Mucosa of rectum (tissue), 2 donors: ENCODE measurements around the gene EVL.

Experiments used
- H3K27ac ChIP-seq, 2 donors: one replicate each; pipeline ENCODE4 v1.7.0; 2013; ENCODE audit warnings: inconsistent platforms in 2 of 2, low read depth in 2 of 2, low read length in 2 of 2
- H3K27me3 ChIP-seq, 2 donors: one replicate each; pipeline ENCODE4 v1.7.0; 2013; ENCODE audit warnings: low read length in 2 of 2; ENCODE audit not compliant: control insufficient read depth in 2 of 2, insufficient read depth in 2 of 2
- H3K36me3 ChIP-seq, 2 donors: one replicate each; pipeline ENCODE4 v1.7.0; 2013; ENCODE audit warnings: low read length in 2 of 2; ENCODE audit not compliant: control insufficient read depth in 2 of 2, insufficient read depth in 2 of 2
- H3K4me1 ChIP-seq, 2 donors: one replicate each; pipeline ENCODE4 v1.7.0; 2013; ENCODE audit warnings: low read length in 2 of 2, mild to moderate bottlenecking in 1 of 2; ENCODE audit not compliant: control insufficient read depth in 2 of 2, insufficient read depth in 2 of 2
- H3K4me3 ChIP-seq, 2 donors: one replicate each; pipeline ENCODE4 v1.7.0; 2013; ENCODE audit warnings: low read length in 2 of 2
- H3K9ac ChIP-seq, 2 donors: one replicate each; pipeline ENCODE4 v1.7.0; 2013; ENCODE audit warnings: low read length in 2 of 2, low read depth in 1 of 2, mild to moderate bottlenecking in 1 of 2
- H3K9me3 ChIP-seq, 2 donors: one replicate each; pipeline ENCODE4 v1.7.0; 2013; ENCODE audit warnings: low read length in 2 of 2; ENCODE audit not compliant: control insufficient read depth in 2 of 2
- donor health status: healthy.
- donor health status: Normal muscosa, but diverticular disease.

The EVL gene

GRCh38 chr14:100159094-100159864 lies 94.1 kb downstream of the EVL start, which contains the start of gene DEGS2:
Gene DEGS2, minus strand, starts transcription at chr14:100159645. Its CDS starts 58 bp downstream, at chr14:100159587.
- no peaks in the 10 kb centered on the region for H3K36me3 ChIP-seq
- peak within 1 kb of the TSS; percentile 67 to 69 for H3K4me3 ChIP-seq
- peak within 1 kb of the TSS; percentile 68 to 87 for H3K9ac ChIP-seq
- H3K9me3 ChIP-seq, result no peaks in the 10 kb centered on the region
- peaks cover 6 to 9% of the 10 kb centered on the region in 2 donors for H3K27me3 ChIP-seq
- peak within 1 kb of the TSS; percentile 71 to 89 for H3K27ac ChIP-seq
- peaks cover 27 to 30% of the 10 kb centered on the region in 2 donors for H3K4me1 ChIP-seq

GRCh38 chr14:100159865-100160533 lies 94.8 kb downstream of the EVL start:
- Histone ChIP-seq H3K9ac (peak overlapping the region in 1 of 2 donors; percentile 57), H3K27ac (peak overlapping the region; percentile 71 to 89), H3K9me3 (no peaks in the 10 kb centered on the region), H3K27me3 (peaks cover 6 to 9% of the 10 kb centered on the region in 2 donors), H3K4me3 (peak overlapping the region; percentile 37 to 48), H3K36me3 (no peaks in the 10 kb centered on the region), H3K4me1 (peaks cover 27% of the 10 kb centered on the region in 2 donors)

- no peak overlapping the region for H3K27ac ChIP-seq
- H3K4me1 ChIP-seq, result peaks cover 22 to 25% of the 10 kb centered on the region in 2 donors
- H3K4me3 ChIP-seq, result no peak overlapping the region
- H3K36me3 ChIP-seq, result no peaks in the 10 kb centered on the region
- peaks cover 6 to 9% of the 10 kb centered on the region in 2 donors for H3K27me3 ChIP-seq
- H3K9me3 ChIP-seq, result no peaks in the 10 kb centered on the region
- no peak overlapping the region for H3K9ac ChIP-seq
These were observed 95.3 kb downstream of the EVL start for GRCh38 chr14:100160534-100160916.

GRCh38 chr14:100165376-100165775 lies 100.2 kb downstream of the EVL start:
- Histone ChIP-seq H3K27me3 (peaks cover 2 to 4% of the 10 kb centered on the region in 2 donors), H3K4me3 (no peak overlapping the region), H3K9me3 (no peaks in the 10 kb centered on the region), H3K4me1 (peaks cover 5 to 7% of the 10 kb centered on the region in 2 donors), H3K27ac (no peak overlapping the region), H3K9ac (no peak overlapping the region), H3K36me3 (no peaks in the 10 kb centered on the region)

- no peaks in the 10 kb centered on the region for H3K36me3 ChIP-seq
- H3K9ac ChIP-seq, result no peak overlapping the region
- H3K4me1 ChIP-seq, result peaks cover 5 to 7% of the 10 kb centered on the region in 2 donors
- H3K9me3 ChIP-seq, result no peaks in the 10 kb centered on the region
- H3K4me3 ChIP-seq, result peak overlapping the region in 1 of 2 donors; percentile 50
- H3K27me3 ChIP-seq, result peaks cover 0 to under 1% of the 10 kb centered on the region in 2 donors
- no peak overlapping the region for H3K27ac ChIP-seq
These were observed 100.7 kb downstream of the EVL start for GRCh38 chr14:100165831-100166440.

GRCh38 chr14:100168506-100168905 lies 103.3 kb downstream of the EVL start:
- Histone ChIP-seq H3K9me3 (no peaks in the 10 kb centered on the region), H3K4me3 (no peak overlapping the region), H3K36me3 (no peaks in the 10 kb centered on the region), H3K27ac (no peak overlapping the region), H3K9ac (no peak overlapping the region), H3K27me3 (peaks cover 0 to 4% of the 10 kb centered on the region in 2 donors), H3K4me1 (peaks cover 5 to 7% of the 10 kb centered on the region in 2 donors)

- H3K9ac ChIP-seq, result no peak overlapping the region
- no peaks in the 10 kb centered on the region for H3K9me3 ChIP-seq
- H3K27me3 ChIP-seq, result peaks cover 3 to 4% of the 10 kb centered on the region in 2 donors
- H3K27ac ChIP-seq, result no peak overlapping the region
- H3K36me3 ChIP-seq, result no peaks in the 10 kb centered on the region
- H3K4me3 ChIP-seq, result no peak overlapping the region
- H3K4me1 ChIP-seq, result peaks cover 4 to 5% of the 10 kb centered on the region in 2 donors
These were observed 105.7 kb downstream of the EVL start for GRCh38 chr14:100170880-100171279.

- no peak overlapping the region for H3K4me3 ChIP-seq
- H3K9me3 ChIP-seq, result no peaks in the 10 kb centered on the region
- H3K27me3 ChIP-seq, result peaks cover 3 to 4% of the 10 kb centered on the region in 2 donors
- H3K4me1 ChIP-seq, result peaks cover 0 to 2% of the 10 kb centered on the region in 2 donors
- no peaks in the 10 kb centered on the region for H3K36me3 ChIP-seq
- no peak overlapping the region for H3K27ac ChIP-seq
- no peak overlapping the region for H3K9ac ChIP-seq
These were observed 107.6 kb downstream of the EVL start for GRCh38 chr14:100172811-100173210.

GRCh38 chr14:100173353-100173752 lies 108.1 kb downstream of the EVL start:
- H3K36me3 ChIP-seq, result no peaks in the 10 kb centered on the region
- H3K9me3 ChIP-seq, result no peaks in the 10 kb centered on the region
- peaks cover 3 to 4% of the 10 kb centered on the region in 2 donors for H3K27me3 ChIP-seq
- no peak overlapping the region for H3K27ac ChIP-seq
- H3K9ac ChIP-seq, result no peak overlapping the region
- peaks cover 0 to 2% of the 10 kb centered on the region in 2 donors for H3K4me1 ChIP-seq
- H3K4me3 ChIP-seq, result no peak overlapping the region
